Transverse colon (tissue), 4 donors: ENCODE results near the gene MUL1. TPM values are rescaled to one million over a fixed set of nuclear protein-coding genes. Genes with fewer than 3 reads are reported as not detected.

Source experiments
- DNase-seq: peaks from one replicate; pipeline ENCODE4 v3.0.0-alpha.2; 2019
- H3K27ac ChIP-seq, 4 donors: fragments of 200-600 bp; sonication (generic); 2 replicates each; pipeline ENCODE4 v1.5.1; 2016 to 2018; ENCODE audit warnings: inconsistent platforms in 4 of 4
- H3K27me3 ChIP-seq: fragments of 200-600 bp; sonication (generic); 2 replicates; pipeline ENCODE4 v1.5.1; 2017; ENCODE audit warnings: inconsistent platforms
- H3K36me3 ChIP-seq, 4 donors: fragments of 200-600 bp; sonication (generic); 2 replicates each; pipeline ENCODE4 v1.5.1; 2017 to 2019; ENCODE audit warnings: inconsistent platforms in 4 of 4
- H3K4me1 ChIP-seq, 4 donors: fragments of 200-600 bp; sonication (generic); 2 replicates each; pipeline ENCODE4 v1.5.1; 2017 to 2020; ENCODE audit warnings: inconsistent platforms in 4 of 4
- H3K4me3 ChIP-seq, 4 donors: fragments of 200-600 bp; sonication (generic); 1 replicate in 1 of 4; 2 replicates in 3 of 4; pipeline versions ENCODE4 v1.5.1 to v1.6.1; 2017 to 2019; ENCODE audit warnings: inconsistent platforms in 4 of 4
- H3K9me3 ChIP-seq, 2 donors: fragments of 200-600 bp; sonication (generic); 2 replicates each; pipeline ENCODE4 v1.5.1; 2017 to 2019; ENCODE audit warnings: inconsistent platforms in 2 of 2
- EP300 ChIP-seq: sonication (generic); formaldehyde crosslinking; IDR thresholded peaks from one replicate; pipeline ENCODE4 v1.6.1; 2017; ENCODE audit warnings: antibody characterized with exemption, low read depth
- POLR2A ChIP-seq: fragments of 450-650 bp; IDR thresholded peaks from one replicate; pipeline ENCODE4 v1.6.1; 2016; ENCODE audit warnings: antibody characterized with exemption, mild to moderate bottlenecking, moderate library complexity
- POLR2AphosphoS5 ChIP-seq, 3 donors: sonication (generic); formaldehyde crosslinking; IDR thresholded peaks; one replicate each; pipeline ENCODE4 v1.6.1; 2016; ENCODE audit warnings: antibody characterized with exemption in 3 of 3
- whole genome bisulfite sequencing, 2 donors: methylation state at CpG; one replicate each; pipeline ENCODE4 v1.1.5; 2018; ENCODE audit warnings: low coverage in 1 of 2; 5-methylcytosine and 5-hydroxymethylcytosine counted together
- in situ Hi-C, 4 donors: fragments of 200-750 bp; cut with MboI; loops; one replicate each; pipeline versions ENCODE4 v1.15.0 to v1.15.1; 2017; ENCODE audit warnings: low sequenced_read_pairs in 3 of 4, low pct_ligation_motif_present in 1 of 4, low pct_unique_long_range_greater_than_20kb in 1 of 4
- intact Hi-C: fragments of 100-400 bp; cut with DNase I; formaldehyde crosslinking; loops from one replicate; pipeline ENCODE4 v1.15.1; 2023; ENCODE audit warnings: low total_unique reads
- total RNA-seq, 4 donors: library from RNA; depleted of rRNA; stranded (reverse); fragments of >200 nt; gene quantifications; one replicate each; pipeline ENCODE4 v1.1.0, GENCODE V29; 2016
- TF ChIP-seq, protein P1 (sequence below), 5 experiments: fragments of 200-600 bp in 3 of 5; fragments of 450-650 bp in 2 of 5; sonication (generic) in 3 of 5; IDR thresholded peaks; 1 replicate in 2 of 5; 2 replicates in 3 of 5; pipeline ENCODE4 v1.5.1; 2016 to 2017; ENCODE audit warnings: antibody characterized with exemption in 5 of 5, inconsistent platforms in 3 of 5, mild to moderate bottlenecking in 2 of 5, moderate library complexity in 1 of 5

Gene MUL1
- total RNA-seq, 4 donors from 2014 or later, result 21.9 to 53.9 (median 43.9) TPM

DNA sequence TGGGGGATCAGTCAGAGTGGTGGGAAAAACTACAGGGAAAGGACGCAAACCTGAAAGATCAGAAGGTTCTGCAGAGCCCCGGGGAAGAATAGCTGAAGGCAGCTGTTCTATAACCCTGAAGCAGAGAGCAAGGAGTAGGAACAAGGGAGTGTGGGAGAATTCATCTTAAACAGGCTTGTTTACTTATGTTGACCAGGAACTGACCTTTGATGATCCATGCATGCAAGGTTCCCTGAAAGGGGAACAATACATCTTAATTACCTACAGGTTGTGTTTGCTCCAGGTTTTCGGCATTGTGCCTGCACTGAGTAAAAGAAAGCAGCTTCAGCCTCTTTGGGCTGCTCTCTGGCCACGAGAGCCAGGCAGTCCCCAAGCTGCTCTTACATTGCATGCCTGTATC is 25.7 kb upstream of the MUL1 start:
- TF ChIP-seq EP300 (no peak), POLR2A (no peak), POLR2AphosphoS5 (IDR thresholded peaks at IDR 0.05) (no peak)
- TF ChIP-seq, protein P1, sequence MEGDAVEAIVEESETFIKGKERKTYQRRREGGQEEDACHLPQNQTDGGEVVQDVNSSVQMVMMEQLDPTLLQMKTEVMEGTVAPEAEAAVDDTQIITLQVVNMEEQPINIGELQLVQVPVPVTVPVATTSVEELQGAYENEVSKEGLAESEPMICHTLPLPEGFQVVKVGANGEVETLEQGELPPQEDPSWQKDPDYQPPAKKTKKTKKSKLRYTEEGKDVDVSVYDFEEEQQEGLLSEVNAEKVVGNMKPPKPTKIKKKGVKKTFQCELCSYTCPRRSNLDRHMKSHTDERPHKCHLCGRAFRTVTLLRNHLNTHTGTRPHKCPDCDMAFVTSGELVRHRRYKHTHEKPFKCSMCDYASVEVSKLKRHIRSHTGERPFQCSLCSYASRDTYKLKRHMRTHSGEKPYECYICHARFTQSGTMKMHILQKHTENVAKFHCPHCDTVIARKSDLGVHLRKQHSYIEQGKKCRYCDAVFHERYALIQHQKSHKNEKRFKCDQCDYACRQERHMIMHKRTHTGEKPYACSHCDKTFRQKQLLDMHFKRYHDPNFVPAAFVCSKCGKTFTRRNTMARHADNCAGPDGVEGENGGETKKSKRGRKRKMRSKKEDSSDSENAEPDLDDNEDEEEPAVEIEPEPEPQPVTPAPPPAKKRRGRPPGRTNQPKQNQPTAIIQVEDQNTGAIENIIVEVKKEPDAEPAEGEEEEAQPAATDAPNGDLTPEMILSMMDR (IDR thresholded peaks at IDR 0.05), result no peak
- in situ Hi-C loops, result loop anchor here in 1 of 4 donors (25.0 kb wide), 1 partner anchor 679 kb away; no protein-coding TSS in a partner anchor
- Histone ChIP-seq H3K4me3 (no peak overlapping the region), H3K36me3 (no peaks in the 10 kb centered on the region), H3K9me3 (no peaks in the 10 kb centered on the region), H3K4me1 (no peaks in the 10 kb centered on the region), H3K27me3 (peaks cover 61% of the 10 kb centered on the region), H3K27ac (no peak overlapping the region)
- 56 to 64% methylated on average over 2 to 4 of the region's 4 CpGs for WGBS, 2 donors
- no peak for DNase-seq
- intact Hi-C loops, result no loop called here

DNA sequence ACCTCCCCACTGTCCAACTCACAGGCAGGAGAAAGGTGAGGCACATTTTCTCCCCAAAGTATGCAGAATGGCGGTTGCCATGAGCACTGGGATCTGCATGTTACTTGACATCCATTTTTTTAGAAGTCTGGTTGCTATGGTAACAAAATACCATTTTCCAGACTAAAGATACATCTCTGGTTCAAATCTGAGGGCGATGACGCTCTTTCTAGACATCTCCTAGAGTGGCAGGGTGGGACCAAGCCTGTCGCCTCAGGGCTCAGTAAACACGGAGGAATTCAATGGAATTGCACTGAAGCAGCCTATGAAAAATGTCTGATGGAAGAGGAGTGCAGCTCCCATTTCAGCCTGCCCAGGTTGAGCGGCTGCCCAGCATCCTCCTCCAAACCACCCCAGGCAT is 22.9 kb upstream of the MUL1 start:
- Histone ChIP-seq H3K36me3 (no peaks in the 10 kb centered on the region), H3K9me3 (no peaks in the 10 kb centered on the region), H3K4me1 (no peaks in the 10 kb centered on the region), H3K4me3 (no peak overlapping the region), H3K27ac (no peak overlapping the region), H3K27me3 (peaks cover 65% of the 10 kb centered on the region)
- intact Hi-C loops (no loop called here), in situ Hi-C loops (loop anchor here in 1 of 4 donors (25.0 kb wide), 1 partner anchor 681 kb away; no protein-coding TSS in a partner anchor)
- 76 to 90% methylated on average over 2 to 6 of the region's 6 CpGs for WGBS, 2 donors
- TF ChIP-seq POLR2A, result no peak
- no peak for TF ChIP-seq EP300
- TF ChIP-seq, protein P1 (IDR thresholded peaks at IDR 0.05), result no peak
- no peak for TF ChIP-seq POLR2AphosphoS5 (IDR thresholded peaks at IDR 0.05)
- no peak for DNase-seq

DNA sequence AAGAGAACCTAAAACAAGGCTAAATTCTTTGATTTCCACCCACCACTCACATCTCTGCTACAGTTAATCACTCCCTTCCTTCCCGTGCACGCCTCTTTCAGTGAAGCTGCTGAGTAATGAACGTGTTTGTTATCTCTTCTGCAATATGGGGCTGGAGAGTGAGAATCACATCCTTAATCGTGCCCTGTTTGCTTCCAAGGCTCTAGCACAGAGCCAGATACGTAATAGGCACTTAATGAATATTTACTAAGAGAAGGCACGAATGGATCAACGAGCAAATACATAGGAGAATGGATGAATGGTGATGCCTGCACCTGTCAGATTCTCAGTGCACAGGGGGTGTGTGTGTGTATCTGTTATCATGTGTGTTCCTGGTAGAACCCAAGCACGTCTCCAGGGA is 22.4 kb upstream of the MUL1 start:
- intact Hi-C loops, result no loop called here
- Histone ChIP-seq H3K27ac (no peak overlapping the region), H3K4me1 (no peaks in the 10 kb centered on the region), H3K27me3 (peaks cover 61% of the 10 kb centered on the region), H3K4me3 (no peak overlapping the region), H3K36me3 (no peaks in the 10 kb centered on the region), H3K9me3 (no peaks in the 10 kb centered on the region)
- in situ Hi-C loops, result loop anchor here in 1 of 4 donors (25.0 kb wide), 1 partner anchor 682 kb away; no protein-coding TSS in a partner anchor
- DNase-seq, result no peak
- WGBS, 2 donors, result 28 to 43% methylated on average over 5 to 8 of the region's 8 CpGs
- no peak for TF ChIP-seq POLR2A
- TF ChIP-seq, protein P1 (IDR thresholded peaks at IDR 0.05), result no peak
- no peak for TF ChIP-seq EP300
- no peak for TF ChIP-seq POLR2AphosphoS5 (IDR thresholded peaks at IDR 0.05)

DNA sequence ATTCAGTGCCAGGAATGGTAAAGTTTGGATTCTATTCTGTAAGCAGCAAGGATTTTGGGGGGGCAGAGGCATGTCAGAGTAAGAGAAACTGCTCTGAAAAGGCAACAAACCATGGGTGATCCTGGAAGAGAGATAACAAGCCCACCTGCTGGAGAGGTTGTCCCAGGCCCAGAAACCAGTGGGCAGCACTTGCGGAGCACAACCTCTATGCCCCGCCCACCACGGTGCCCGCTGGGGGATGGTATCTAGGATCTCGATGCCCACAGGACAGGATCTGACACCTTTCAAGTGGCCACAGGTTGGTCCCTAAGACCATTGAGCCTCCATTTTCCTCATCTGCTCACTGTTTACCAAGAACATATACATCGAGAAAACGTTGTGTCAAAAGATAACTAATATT is 20.3 kb upstream of the MUL1 start:
- Histone ChIP-seq H3K4me3 (no peak overlapping the region), H3K4me1 (no peaks in the 10 kb centered on the region), H3K36me3 (no peaks in the 10 kb centered on the region), H3K27ac (no peak overlapping the region), H3K9me3 (no peaks in the 10 kb centered on the region), H3K27me3 (peaks cover 52% of the 10 kb centered on the region)
- intact Hi-C loops, result no loop called here
- TF ChIP-seq POLR2AphosphoS5 (IDR thresholded peaks at IDR 0.05) (no peak), EP300 (no peak), POLR2A (no peak)
- TF ChIP-seq, protein P1 (IDR thresholded peaks at IDR 0.05), result no peak
- in situ Hi-C loops, result loop anchor here in 3 of 4 donors (10.0 to 25.0 kb wide), 2 partner anchors 107 to 684 kb away; partner anchors contain the start of gene PINK1 (in 2 of the 3)
- DNase-seq, result no peak
- 51 to 58% methylated on average over 7 of the region's 7 CpGs for WGBS, 2 donors
